Sigmoid colon (tissue), 4 donors: Measurements from ENCODE around the gene GBP3.

ENCODE experiments used
- EP300 ChIP-seq, 4 donors: sonication (generic); formaldehyde crosslinking; IDR thresholded peaks; one replicate each; pipeline ENCODE4 v1.6.1; 2017; ENCODE audit warnings: antibody characterized with exemption in 4 of 4
- POLR2A ChIP-seq, 2 donors: fragments of 450-650 bp; IDR thresholded peaks; one replicate each; pipeline ENCODE4 v1.6.1; 2016; ENCODE audit warnings: antibody characterized with exemption in 2 of 2, mild to moderate bottlenecking in 2 of 2, moderate library complexity in 2 of 2
- POLR2AphosphoS5 ChIP-seq, 4 donors: sonication (generic); formaldehyde crosslinking; IDR thresholded peaks; one replicate each; pipeline ENCODE4 v1.6.1; 2017; ENCODE audit warnings: antibody characterized with exemption in 4 of 4
- TF ChIP-seq, protein P1 (sequence below), 4 experiments: fragments of 450-650 bp in 3 of 4; fragments of 200-600 bp in 1 of 4; IDR thresholded peaks; one replicate each; pipeline ENCODE4 v1.5.1; 2016 to 2019; ENCODE audit warnings: antibody characterized with exemption in 4 of 4, mild to moderate bottlenecking in 3 of 4, moderate library complexity in 2 of 4

- TF ChIP-seq, protein P1, sequence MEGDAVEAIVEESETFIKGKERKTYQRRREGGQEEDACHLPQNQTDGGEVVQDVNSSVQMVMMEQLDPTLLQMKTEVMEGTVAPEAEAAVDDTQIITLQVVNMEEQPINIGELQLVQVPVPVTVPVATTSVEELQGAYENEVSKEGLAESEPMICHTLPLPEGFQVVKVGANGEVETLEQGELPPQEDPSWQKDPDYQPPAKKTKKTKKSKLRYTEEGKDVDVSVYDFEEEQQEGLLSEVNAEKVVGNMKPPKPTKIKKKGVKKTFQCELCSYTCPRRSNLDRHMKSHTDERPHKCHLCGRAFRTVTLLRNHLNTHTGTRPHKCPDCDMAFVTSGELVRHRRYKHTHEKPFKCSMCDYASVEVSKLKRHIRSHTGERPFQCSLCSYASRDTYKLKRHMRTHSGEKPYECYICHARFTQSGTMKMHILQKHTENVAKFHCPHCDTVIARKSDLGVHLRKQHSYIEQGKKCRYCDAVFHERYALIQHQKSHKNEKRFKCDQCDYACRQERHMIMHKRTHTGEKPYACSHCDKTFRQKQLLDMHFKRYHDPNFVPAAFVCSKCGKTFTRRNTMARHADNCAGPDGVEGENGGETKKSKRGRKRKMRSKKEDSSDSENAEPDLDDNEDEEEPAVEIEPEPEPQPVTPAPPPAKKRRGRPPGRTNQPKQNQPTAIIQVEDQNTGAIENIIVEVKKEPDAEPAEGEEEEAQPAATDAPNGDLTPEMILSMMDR (IDR thresholded peaks at IDR 0.05): no peak
- TF ChIP-seq POLR2AphosphoS5 (IDR thresholded peaks at IDR 0.05): no peak
- TF ChIP-seq POLR2A (IDR thresholded peaks at IDR 0.05): no peak
- no peak for TF ChIP-seq EP300 (IDR thresholded peaks at IDR 0.05)
Observed at GRCh38 chr1:89037186-89037585, 14.5 kb upstream of the GBP3 start.
